Endothelial cell (in vitro differentiated cells): ENCODE results near the gene DMD. TPM values are rescaled to one million over a fixed set of nuclear protein-coding genes. Genes with fewer than 3 reads are reported as not detected.

ENCODE experiments used
- DNase-seq: peaks from one replicate; pipeline ENCODE4 v3.0.0; 2021; ENCODE audit warnings: low spot score
- H3K27ac Mint-ChIP-seq: one replicate; pipeline ENCODE4 v1.8.0; 2021; ENCODE audit warnings: mixed read lengths, inconsistent platforms; ENCODE audit not compliant: unreplicated experiment
- H3K27me3 Mint-ChIP-seq: one replicate; pipeline ENCODE4 v1.8.0; 2021; ENCODE audit warnings: mild to moderate bottlenecking, moderate library complexity, mixed read lengths, inconsistent platforms; ENCODE audit not compliant: unreplicated experiment
- H3K36me3 Mint-ChIP-seq: one replicate; pipeline ENCODE4 v1.8.0; 2021; ENCODE audit warnings: mild to moderate bottlenecking, low read depth, mixed read lengths, inconsistent platforms; ENCODE audit not compliant: unreplicated experiment
- H3K4me1 Mint-ChIP-seq: one replicate; pipeline ENCODE4 v1.8.0; 2021; ENCODE audit warnings: mild to moderate bottlenecking, mixed read lengths, inconsistent platforms; ENCODE audit not compliant: unreplicated experiment
- H3K4me3 Mint-ChIP-seq: one replicate; pipeline ENCODE4 v1.8.0; 2021; ENCODE audit warnings: mild to moderate bottlenecking, mixed read lengths, inconsistent platforms; ENCODE audit not compliant: unreplicated experiment
- H3K9me3 Mint-ChIP-seq: one replicate; pipeline ENCODE4 v1.8.0; 2021; ENCODE audit warnings: mixed read lengths, inconsistent platforms; ENCODE audit not compliant: unreplicated experiment
- total RNA-seq: library from RNA; stranded (reverse); fragmentation: NEBNext Ultra II Directional; extraction: Animal tissue kit (Norgen Biotek cat#: 25700); gene quantifications from one replicate; pipeline ENCODE4 v1.2.1, GENCODE V29; 2021; ENCODE audit not compliant: unreplicated experiment
- TF ChIP-seq, protein P1 (sequence below): fragments of 200-600 bp; sonication (generic); IDR thresholded peaks from one replicate; pipeline ENCODE4 v1.5.0; 2021; ENCODE audit warnings: antibody characterized with exemption; ENCODE audit not compliant: unreplicated experiment

Gene DMD
- total RNA-seq, 1 donor from 2014 or later: 5.5 TPM

DNA sequence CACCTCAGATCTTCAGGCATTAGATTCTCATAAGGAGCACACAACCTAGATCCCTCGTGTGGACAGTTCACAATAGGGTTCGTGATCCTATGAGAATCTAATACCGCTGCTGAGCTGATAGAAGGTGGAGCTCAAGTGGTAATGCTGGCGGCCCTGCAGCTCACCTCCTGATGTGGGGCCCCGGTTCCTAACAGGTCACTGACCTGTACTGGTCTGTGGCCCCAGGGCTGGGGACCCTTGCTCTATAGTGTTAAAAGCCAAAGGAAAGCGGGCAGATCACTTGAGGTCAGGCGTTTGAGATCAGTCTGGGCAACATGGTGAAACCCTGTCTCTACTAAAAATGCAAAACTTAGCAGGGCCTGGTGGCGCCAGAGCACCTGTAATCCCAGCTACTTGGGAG is 1092.5 kb downstream of the DMD start:
- peaks cover 1% of the 10 kb centered on the region for H3K27me3 Mint-ChIP-seq
- no peak overlapping the region for H3K4me3 Mint-ChIP-seq
- no peaks in the 10 kb centered on the region for H3K9me3 Mint-ChIP-seq
- no peak for DNase-seq
- no peak overlapping the region for H3K27ac Mint-ChIP-seq
- no peaks in the 10 kb centered on the region for H3K36me3 Mint-ChIP-seq
- no peaks in the 10 kb centered on the region for H3K4me1 Mint-ChIP-seq
- TF ChIP-seq, protein P1, sequence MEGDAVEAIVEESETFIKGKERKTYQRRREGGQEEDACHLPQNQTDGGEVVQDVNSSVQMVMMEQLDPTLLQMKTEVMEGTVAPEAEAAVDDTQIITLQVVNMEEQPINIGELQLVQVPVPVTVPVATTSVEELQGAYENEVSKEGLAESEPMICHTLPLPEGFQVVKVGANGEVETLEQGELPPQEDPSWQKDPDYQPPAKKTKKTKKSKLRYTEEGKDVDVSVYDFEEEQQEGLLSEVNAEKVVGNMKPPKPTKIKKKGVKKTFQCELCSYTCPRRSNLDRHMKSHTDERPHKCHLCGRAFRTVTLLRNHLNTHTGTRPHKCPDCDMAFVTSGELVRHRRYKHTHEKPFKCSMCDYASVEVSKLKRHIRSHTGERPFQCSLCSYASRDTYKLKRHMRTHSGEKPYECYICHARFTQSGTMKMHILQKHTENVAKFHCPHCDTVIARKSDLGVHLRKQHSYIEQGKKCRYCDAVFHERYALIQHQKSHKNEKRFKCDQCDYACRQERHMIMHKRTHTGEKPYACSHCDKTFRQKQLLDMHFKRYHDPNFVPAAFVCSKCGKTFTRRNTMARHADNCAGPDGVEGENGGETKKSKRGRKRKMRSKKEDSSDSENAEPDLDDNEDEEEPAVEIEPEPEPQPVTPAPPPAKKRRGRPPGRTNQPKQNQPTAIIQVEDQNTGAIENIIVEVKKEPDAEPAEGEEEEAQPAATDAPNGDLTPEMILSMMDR: no peak

DNA sequence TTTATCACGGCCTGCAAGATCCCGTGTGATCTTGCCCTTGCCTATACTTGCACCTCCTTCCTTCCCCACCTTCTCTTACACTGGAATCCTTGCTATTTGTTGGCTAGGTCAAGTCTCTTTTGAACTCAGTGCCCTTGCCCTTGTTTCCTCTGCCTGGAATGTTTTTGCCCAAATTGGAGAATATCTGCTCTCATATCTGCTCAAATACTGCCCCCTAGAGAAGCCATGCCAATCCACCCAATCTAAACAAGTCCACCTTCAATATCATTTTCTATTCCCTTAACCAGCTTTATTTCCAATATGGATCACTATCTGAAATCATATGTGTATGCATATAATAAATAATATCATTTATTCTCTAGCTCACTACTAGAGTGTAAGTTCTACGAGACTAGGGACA is 1095.3 kb downstream of the DMD start:
- TF ChIP-seq, protein P1: peak; percentile 14
- Mint-ChIP-seq H3K27me3 (peaks cover 1% of the 10 kb centered on the region), H3K9me3 (no peaks in the 10 kb centered on the region), H3K36me3 (no peaks in the 10 kb centered on the region), H3K4me3 (no peak overlapping the region), H3K4me1 (no peaks in the 10 kb centered on the region), H3K27ac (no peak overlapping the region)
- DNase-seq: no peak

GRCh38 chrX:32087663-32088062 is 1123.7 kb downstream of the DMD start:
- no peaks in the 10 kb centered on the region for H3K27me3 Mint-ChIP-seq
- H3K4me1 Mint-ChIP-seq: no peaks in the 10 kb centered on the region
- no peak overlapping the region for H3K27ac Mint-ChIP-seq
- DNase-seq: no peak
- H3K4me3 Mint-ChIP-seq: no peak overlapping the region
- TF ChIP-seq, protein P1: no peak
- no peaks in the 10 kb centered on the region for H3K36me3 Mint-ChIP-seq
- no peaks in the 10 kb centered on the region for H3K9me3 Mint-ChIP-seq

DNA sequence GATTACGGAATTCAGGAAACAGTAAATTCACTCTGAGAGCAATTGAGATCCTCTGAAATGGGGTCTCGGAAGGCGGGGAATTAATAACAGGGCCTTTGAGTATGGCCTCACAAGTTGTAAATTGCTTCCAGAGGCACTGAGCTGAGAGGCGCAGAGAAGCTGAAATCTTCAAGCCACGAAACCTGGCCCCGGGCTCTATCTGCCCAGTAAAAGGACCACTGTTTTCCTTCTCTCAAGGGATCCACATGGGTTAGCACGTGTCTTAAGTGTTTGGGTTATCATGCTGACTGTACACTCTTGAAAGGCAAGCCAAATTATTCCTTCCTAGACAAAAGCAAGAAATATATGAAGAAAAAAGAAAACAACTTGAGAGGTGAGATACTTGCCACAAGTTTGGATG is 1126.6 kb downstream of the DMD start:
- Mint-ChIP-seq H3K27me3 (no peaks in the 10 kb centered on the region), H3K4me1 (no peaks in the 10 kb centered on the region), H3K9me3 (no peaks in the 10 kb centered on the region), H3K27ac (no peak overlapping the region), H3K4me3 (no peak overlapping the region), H3K36me3 (no peaks in the 10 kb centered on the region)
- no peak for DNase-seq
- TF ChIP-seq, protein P1: no peak

- Mint-ChIP-seq H3K9me3 (no peaks in the 10 kb centered on the region), H3K36me3 (no peaks in the 10 kb centered on the region), H3K27me3 (no peaks in the 10 kb centered on the region), H3K4me1 (no peaks in the 10 kb centered on the region), H3K4me3 (no peak overlapping the region), H3K27ac (no peak overlapping the region)
- TF ChIP-seq, protein P1: no peak
- no peak for DNase-seq
Observed at GRCh38 chrX:32048285-32048684, 1163.1 kb downstream of the DMD start.
